ENCODE measurements around the gene ADAR. TPM values are rescaled to one million over a fixed set of nuclear protein-coding genes. Genes with fewer than 3 reads are reported as not detected.

Gene ADAR
- total RNA-seq, 1 experiment from 2014 or later: 144 TPM

- Histone ChIP-seq H3K27ac (ENCODE audit: low read length) (no peak overlapping the region), H3K9me3 (ENCODE audit: low read length) (no peaks in the 10 kb centered on the region), H3K9me2 (replicated peaks; ENCODE audit: insufficient read depth, low read length) (no peaks in the 10 kb centered on the region), H2AFZ (ENCODE audit: low read length) (no peak overlapping the region), H3K36me3 (ENCODE audit: insufficient read depth, low read length) (no peaks in the 10 kb centered on the region), H3K9ac (ENCODE audit: low read length) (no peak overlapping the region), H3K4me2 (ENCODE audit: low read depth, low read length, poor library complexity, severe bottlenecking) (peak overlapping the region; percentile 42), H4K20me1 (ENCODE audit: insufficient read depth, low read depth, low read length) (no peaks in the 10 kb centered on the region), H3K27me3 (ENCODE audit: low read length) (no peaks in the 10 kb centered on the region), H3K79me2 (ENCODE audit: low read length) (no peaks in the 10 kb centered on the region), H3K4me1 (ENCODE audit: low read length) (peaks cover 24% of the 10 kb centered on the region), H3K4me3 (ENCODE audit: low read length) (0 out of 2 replicates have a peak overlapping the region, but pooled peaks have one; percentile 16)
- no peak for DNase-seq
Observed at GRCh38 chr1:154568157-154568815, 39.7 kb downstream of the ADAR start.

- no peaks in the 10 kb centered on the region for H3K27me3 ChIP-seq (ENCODE audit: low read length)
- H3K9me2 ChIP-seq (replicated peaks; ENCODE audit: insufficient read depth, low read length): no peaks in the 10 kb centered on the region
- H3K4me1 ChIP-seq (ENCODE audit: low read length): peaks cover 17% of the 10 kb centered on the region
- no peaks in the 10 kb centered on the region for H3K36me3 ChIP-seq (ENCODE audit: insufficient read depth, low read length)
- peak; percentile 86 for DNase-seq
- H3K9ac ChIP-seq (ENCODE audit: low read length): no peak within 1 kb of the TSS
- no peaks in the 10 kb centered on the region for H3K9me3 ChIP-seq (ENCODE audit: low read length)
- no peak within 1 kb of the TSS for H3K27ac ChIP-seq (ENCODE audit: low read length)
- H4K20me1 ChIP-seq (ENCODE audit: insufficient read depth, low read depth, low read length): no peaks in the 10 kb centered on the region
- H3K4me2 ChIP-seq (ENCODE audit: low read depth, low read length, poor library complexity, severe bottlenecking): peak within 1 kb of the TSS; percentile 42
- 0 out of 2 replicates have a peak within 1 kb of the TSS, but pooled peaks have one; percentile 16 for H3K4me3 ChIP-seq (ENCODE audit: low read length)
- no peak within 1 kb of the TSS for H2AFZ ChIP-seq (ENCODE audit: low read length)
- H3K79me2 ChIP-seq (ENCODE audit: low read length): no peaks in the 10 kb centered on the region
Observed at GRCh38 chr1:154567386-154568156, 40.4 kb downstream of the ADAR start, which contains the start of gene CHRNB2. TSS of gene CHRNB2 (plus strand) at chr1:154567778. CDS start at chr1:154568045, 267 bp downstream.

- Histone ChIP-seq H4K20me1 (ENCODE audit: insufficient read depth, low read depth, low read length) (no peaks in the 10 kb centered on the region), H3K4me2 (ENCODE audit: low read depth, low read length, poor library complexity, severe bottlenecking) (no peak overlapping the region), H3K27ac (ENCODE audit: low read length) (no peak overlapping the region), H2AFZ (ENCODE audit: low read length) (no peak overlapping the region), H3K36me3 (ENCODE audit: insufficient read depth, low read length) (no peaks in the 10 kb centered on the region), H3K79me2 (ENCODE audit: low read length) (no peaks in the 10 kb centered on the region), H3K9me2 (replicated peaks; ENCODE audit: insufficient read depth, low read length) (no peaks in the 10 kb centered on the region), H3K9me3 (ENCODE audit: low read length) (no peaks in the 10 kb centered on the region), H3K27me3 (ENCODE audit: low read length) (no peaks in the 10 kb centered on the region), H3K9ac (ENCODE audit: low read length) (no peak overlapping the region), H3K4me3 (ENCODE audit: low read length) (no peak overlapping the region), H3K4me1 (ENCODE audit: low read length) (peaks cover 13% of the 10 kb centered on the region)
- no peak for DNase-seq
Observed at GRCh38 chr1:154565876-154566275, 42.1 kb downstream of the ADAR start.

- peaks cover 23% of the 10 kb centered on the region; the same call in 1 of the 2 replicates for H4K20me1 ChIP-seq (ENCODE audit: insufficient read depth, low read depth, low read length)
- peak overlapping the region; percentile 67 for H3K4me3 ChIP-seq (ENCODE audit: low read length)
- no peaks in the 10 kb centered on the region for H3K27me3 ChIP-seq (ENCODE audit: low read length)
- H3K36me3 ChIP-seq (ENCODE audit: insufficient read depth, low read length): peaks cover 10% of the 10 kb centered on the region
- H3K4me1 ChIP-seq (ENCODE audit: low read length): peaks cover 25% of the 10 kb centered on the region
- DNase-seq: peak; percentile 94
- no peaks in the 10 kb centered on the region for H3K9me2 ChIP-seq (replicated peaks; ENCODE audit: insufficient read depth, low read length)
- peak overlapping the region; percentile 31; the same call in 1 of the 2 replicates for H2AFZ ChIP-seq (ENCODE audit: low read length)
- no peaks in the 10 kb centered on the region for H3K9me3 ChIP-seq (ENCODE audit: low read length)
- H3K9ac ChIP-seq (ENCODE audit: low read length): peak overlapping the region; percentile 76
- H3K27ac ChIP-seq (ENCODE audit: low read length): peak overlapping the region; percentile 50; the same call in 1 of the 2 replicates
- H3K79me2 ChIP-seq (ENCODE audit: low read length): peaks cover 33% of the 10 kb centered on the region
- peak overlapping the region; percentile 83 for H3K4me2 ChIP-seq (ENCODE audit: low read depth, low read length, poor library complexity, severe bottlenecking)
Observed at GRCh38 chr1:154559466-154560044, 48.4 kb downstream of the ADAR start.

- H3K4me2 ChIP-seq (ENCODE audit: low read depth, low read length, poor library complexity, severe bottlenecking): peak overlapping the region; percentile 83
- H2AFZ ChIP-seq (ENCODE audit: low read length): peak overlapping the region; percentile 31; the same call in 1 of the 2 replicates
- peak overlapping the region; percentile 50; the same call in 1 of the 2 replicates for H3K27ac ChIP-seq (ENCODE audit: low read length)
- no peaks in the 10 kb centered on the region for H3K9me3 ChIP-seq (ENCODE audit: low read length)
- no peaks in the 10 kb centered on the region for H3K9me2 ChIP-seq (replicated peaks; ENCODE audit: insufficient read depth, low read length)
- peaks cover 25% of the 10 kb centered on the region for H3K4me1 ChIP-seq (ENCODE audit: low read length)
- H3K4me3 ChIP-seq (ENCODE audit: low read length): peak overlapping the region; percentile 67
- peaks cover 37% of the 10 kb centered on the region for H3K79me2 ChIP-seq (ENCODE audit: low read length)
- DNase-seq: peak; percentile 100
- no peaks in the 10 kb centered on the region for H3K27me3 ChIP-seq (ENCODE audit: low read length)
- peaks cover 23% of the 10 kb centered on the region; the same call in 1 of the 2 replicates for H4K20me1 ChIP-seq (ENCODE audit: insufficient read depth, low read depth, low read length)
- H3K9ac ChIP-seq (ENCODE audit: low read length): peak overlapping the region; percentile 76
- peaks cover 17% of the 10 kb centered on the region for H3K36me3 ChIP-seq (ENCODE audit: insufficient read depth, low read length)
Observed at GRCh38 chr1:154558720-154559465, 49.1 kb downstream of the ADAR start.

GRCh38 chr1:154557939-154558719, 49.9 kb downstream of the ADAR start, which contains the start of gene UBE2Q1:
TSS of gene UBE2Q1 (minus strand) at chr1:154558662. CDS start at chr1:154558553, 109 bp downstream.
- Histone ChIP-seq H3K36me3 (ENCODE audit: insufficient read depth, low read length) (peaks cover 25% of the 10 kb centered on the region), H3K9ac (ENCODE audit: low read length) (peak within 1 kb of the TSS; percentile 94), H3K4me1 (ENCODE audit: low read length) (peaks cover 25% of the 10 kb centered on the region), H4K20me1 (ENCODE audit: insufficient read depth, low read depth, low read length) (peaks cover 28% of the 10 kb centered on the region; the same call in 1 of the 2 replicates), H3K79me2 (ENCODE audit: low read length) (peaks cover 37% of the 10 kb centered on the region), H3K27me3 (ENCODE audit: low read length) (no peaks in the 10 kb centered on the region), H3K9me2 (replicated peaks; ENCODE audit: insufficient read depth, low read length) (no peaks in the 10 kb centered on the region), H3K9me3 (ENCODE audit: low read length) (no peaks in the 10 kb centered on the region), H2AFZ (ENCODE audit: low read length) (peak within 1 kb of the TSS; percentile 31; the same call in 1 of the 2 replicates), H3K27ac (ENCODE audit: low read length) (peak within 1 kb of the TSS; percentile 62), H3K4me3 (ENCODE audit: low read length) (peak within 1 kb of the TSS; percentile 97), H3K4me2 (ENCODE audit: low read depth, low read length, poor library complexity, severe bottlenecking) (peak within 1 kb of the TSS; percentile 83)
- DNase-seq: peak; percentile 77

GRCh38 chr1:154557248-154557938, 50.6 kb downstream of the ADAR start:
- Histone ChIP-seq H3K4me3 (ENCODE audit: low read length) (peak overlapping the region; percentile 97), H3K9me3 (ENCODE audit: low read length) (no peaks in the 10 kb centered on the region), H4K20me1 (ENCODE audit: insufficient read depth, low read depth, low read length) (peaks cover 28% of the 10 kb centered on the region; the same call in 1 of the 2 replicates), H3K79me2 (ENCODE audit: low read length) (peaks cover 37% of the 10 kb centered on the region), H3K4me1 (ENCODE audit: low read length) (peaks cover 25% of the 10 kb centered on the region), H3K4me2 (ENCODE audit: low read depth, low read length, poor library complexity, severe bottlenecking) (peak overlapping the region; percentile 78), H2AFZ (ENCODE audit: low read length) (no peak overlapping the region), H3K9ac (ENCODE audit: low read length) (peak overlapping the region; percentile 94), H3K9me2 (replicated peaks; ENCODE audit: insufficient read depth, low read length) (no peaks in the 10 kb centered on the region), H3K27me3 (ENCODE audit: low read length) (no peaks in the 10 kb centered on the region), H3K36me3 (ENCODE audit: insufficient read depth, low read length) (peaks cover 31% of the 10 kb centered on the region), H3K27ac (ENCODE audit: low read length) (peak overlapping the region; percentile 62)
- DNase-seq: no peak
